ENCODE measurements around the gene TOX3.

- TF ChIP-seq CTCF (IDR thresholded peaks at IDR 0.05) (no peak), POLR2A (IDR thresholded peaks at IDR 0.05) (no peak)
Observed at GRCh38 chr16:52399116-52399515, 147.8 kb downstream of the TOX3 start.

All from lower leg skin (tissue), 3 donors.